Cardiac muscle cell (in vitro differentiated cells and primary cell): Measurements from ENCODE around the gene HOXB3. TPM values are rescaled to one million over a fixed set of nuclear protein-coding genes. Genes with fewer than 3 reads are reported as not detected.

Source experiments
- DNase-seq, 2 donors: peaks; one replicate each; pipeline versions ENCODE4 v3.0.0 to v3.0.0-alpha.2; 2010 to 2017; ENCODE audit warnings: low read depth in 1 of 2, low spot score in 1 of 2
- H3K27ac ChIP-seq: fragments of 200-600 bp; sonication (generic); 2 replicates; pipeline ENCODE4 v1.5.1; 2016
- H3K27me3 ChIP-seq: fragments of 200-600 bp; sonication (generic); 2 replicates; pipeline ENCODE4 v1.6.0; 2016; ENCODE audit warnings: control low read depth
- H3K36me3 ChIP-seq: fragments of 200-600 bp; sonication (generic); 2 replicates; pipeline ENCODE4 v1.5.1; 2016; ENCODE audit warnings: control low read depth
- H3K4me1 ChIP-seq: fragments of 200-600 bp; sonication (generic); 2 replicates; pipeline ENCODE4 v1.8.1; 2017; ENCODE audit warnings: low read depth, mild to moderate bottlenecking, mixed run types
- H3K4me3 ChIP-seq: fragments of 200-600 bp; sonication (generic); 2 replicates; pipeline ENCODE4 v1.5.1; 2016; ENCODE audit warnings: mild to moderate bottlenecking
- H3K9me3 ChIP-seq: fragments of 200-600 bp; sonication (generic); 2 replicates; pipeline ENCODE4 v1.5.1; 2017; ENCODE audit warnings: low read depth, mild to moderate bottlenecking, control low read depth
- CTCF ChIP-seq: IDR thresholded peaks from 2 replicates; pipeline ENCODE4 v1.5.1; 2012; ENCODE audit warnings: low read depth, mild to moderate bottlenecking, low read length
- polyA plus RNA-seq: library from polyadenylated mRNA; unstranded; fragments of >200 nt; fragmentation: Nextera tagmentation; extraction: Ambion mirVana; gene quantifications from 2 replicates; pipeline ENCODE4 v1.2.1, GENCODE V29; 2016
- total RNA-seq: library from RNA; depleted of rRNA; stranded (reverse); fragments of >200 nt; gene quantifications from 2 replicates; pipeline ENCODE4 v1.2.3, GENCODE V29; 2016

The HOXB3 gene
- total and polyA plus RNA-seq, 2 experiments from 2014 or later, result 24.9 to 37.7 TPM

GRCh38 chr17:48543107-48543853 lies 46.8 kb downstream of the HOXB3 start:
- peak overlapping the region; percentile 98 for H3K27ac ChIP-seq
- peaks cover 7% of the 10 kb centered on the region for H3K36me3 ChIP-seq
- H3K4me3 ChIP-seq, result peak overlapping the region; percentile 90
- TF ChIP-seq CTCF, result no peak
- H3K4me1 ChIP-seq, result peaks cover 45% of the 10 kb centered on the region
- H3K27me3 ChIP-seq, result no peaks in the 10 kb centered on the region
- DNase-seq, result peak; percentile 65 to 67
- no peaks in the 10 kb centered on the region for H3K9me3 ChIP-seq

GRCh38 chr17:48542698-48543106 lies 47.3 kb downstream of the HOXB3 start:
- H3K9me3 ChIP-seq, result no peaks in the 10 kb centered on the region
- H3K27ac ChIP-seq, result peak overlapping the region; percentile 98
- H3K27me3 ChIP-seq, result no peaks in the 10 kb centered on the region
- no peak for DNase-seq
- TF ChIP-seq CTCF, result no peak
- peaks cover 7% of the 10 kb centered on the region for H3K36me3 ChIP-seq
- H3K4me1 ChIP-seq, result peaks cover 39% of the 10 kb centered on the region
- peak overlapping the region; percentile 90 for H3K4me3 ChIP-seq

- H3K4me3 ChIP-seq, result peak overlapping the region; percentile 90
- peak overlapping the region; percentile 98 for H3K27ac ChIP-seq
- H3K9me3 ChIP-seq, result no peaks in the 10 kb centered on the region
- DNase-seq, result peak in 1 of 2 donors; percentile 60
- H3K27me3 ChIP-seq, result no peaks in the 10 kb centered on the region
- H3K4me1 ChIP-seq, result peaks cover 34% of the 10 kb centered on the region
- H3K36me3 ChIP-seq, result peaks cover 7% of the 10 kb centered on the region
- no peak for TF ChIP-seq CTCF
These were observed 47.9 kb downstream of the HOXB3 start for GRCh38 chr17:48542114-48542656.

GRCh38 chr17:48541577-48542113 lies 48.4 kb downstream of the HOXB3 start:
- H3K27me3 ChIP-seq, result no peaks in the 10 kb centered on the region
- TF ChIP-seq CTCF, result no peak
- DNase-seq, result peak; percentile 65 to 85
- no peaks in the 10 kb centered on the region for H3K9me3 ChIP-seq
- peaks cover 33% of the 10 kb centered on the region for H3K4me1 ChIP-seq
- H3K4me3 ChIP-seq, result peak overlapping the region; percentile 90
- peaks cover 7% of the 10 kb centered on the region for H3K36me3 ChIP-seq
- peak overlapping the region; percentile 98 for H3K27ac ChIP-seq

GRCh38 chr17:48541036-48541576 lies 48.9 kb downstream of the HOXB3 start:
- Histone ChIP-seq H3K36me3 (peaks cover 7% of the 10 kb centered on the region), H3K9me3 (no peaks in the 10 kb centered on the region), H3K27ac (peak overlapping the region; percentile 98), H3K4me1 (peaks cover 31% of the 10 kb centered on the region), H3K27me3 (no peaks in the 10 kb centered on the region), H3K4me3 (peak overlapping the region; percentile 90)
- TF ChIP-seq CTCF, result no peak
- peak in 1 of 2 donors; percentile 38 for DNase-seq
